NCI-H524 treated with DMSO at 0.1 percent for 48 hours (cell line): ENCODE measurements around the gene SDC3.

Source experiments
- DNase-seq: peaks from one replicate; lab custom pipeline; 2025; lab: John Stamatoyannopoulos, UW

The SDC3 gene

DNA sequence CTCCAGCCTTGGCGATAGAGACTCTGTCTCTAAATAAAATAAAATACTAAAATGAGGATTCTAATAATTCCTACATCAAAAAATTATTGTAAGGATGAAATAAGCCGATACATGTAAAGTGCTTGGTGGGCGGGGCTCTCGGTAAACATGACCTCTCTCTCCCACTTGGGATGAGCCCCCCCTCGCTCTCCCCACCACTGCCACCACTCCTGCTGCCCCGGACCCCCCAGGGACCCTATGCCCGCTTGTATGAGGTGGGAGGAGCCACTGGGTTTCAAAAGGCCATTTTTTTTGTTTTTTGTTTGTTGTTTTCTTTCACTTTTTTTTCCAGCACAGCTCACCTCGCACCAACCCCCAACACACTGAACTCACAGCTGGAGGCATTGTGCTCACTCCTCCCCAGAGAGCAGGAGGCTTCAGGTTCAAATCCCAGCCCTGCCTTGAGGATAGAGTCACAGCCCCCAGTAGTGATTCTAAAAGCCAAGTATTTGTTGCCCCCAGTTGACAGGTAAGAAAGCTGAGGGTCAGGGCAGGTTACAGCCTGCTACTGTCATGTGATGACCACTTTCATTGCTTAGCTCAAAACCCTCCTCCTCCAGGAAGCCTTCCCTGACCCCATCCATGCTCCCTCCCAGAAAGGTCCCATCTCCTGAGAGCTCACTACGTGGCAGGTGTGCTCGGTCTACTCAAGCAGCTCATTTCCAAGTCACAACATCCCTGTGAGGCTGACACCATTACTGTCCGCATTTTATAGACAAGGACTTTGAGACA is 4.2 kb downstream of the SDC3 start:
- no peak for DNase-seq

DNA sequence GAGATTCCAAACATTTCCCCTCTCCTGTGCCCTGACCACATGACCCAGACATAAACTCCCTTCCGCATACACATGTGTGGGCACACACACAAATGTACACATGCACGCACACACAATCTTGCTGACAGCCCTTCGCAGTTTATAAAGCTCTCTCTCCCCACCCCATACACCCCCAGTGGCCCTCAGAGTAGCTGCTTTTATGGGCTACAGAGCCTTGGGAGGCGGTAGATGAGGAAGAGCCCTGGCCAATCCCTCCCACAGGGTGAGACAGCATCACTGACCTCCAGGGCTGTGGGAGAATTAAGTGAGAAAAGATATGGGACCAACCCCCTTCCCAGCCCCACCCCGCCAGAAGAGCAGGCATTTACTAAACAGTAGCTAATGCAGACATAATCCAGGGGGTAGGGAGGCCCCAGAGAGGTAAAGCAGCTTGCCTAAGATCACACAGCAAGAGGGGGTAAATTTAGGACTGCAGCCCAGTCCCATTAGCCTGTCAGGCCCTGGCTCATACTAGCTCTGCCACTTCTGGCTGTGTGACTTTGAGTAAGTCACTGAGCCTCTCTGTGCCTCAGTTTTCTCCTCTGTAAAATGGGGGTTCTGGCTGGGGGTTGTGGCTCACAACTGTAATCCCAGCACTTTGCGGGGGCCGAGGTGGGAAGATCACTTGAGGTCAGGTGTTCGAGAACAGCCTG is 5.1 kb downstream of the SDC3 start:
- DNase-seq, result no peak

DNA sequence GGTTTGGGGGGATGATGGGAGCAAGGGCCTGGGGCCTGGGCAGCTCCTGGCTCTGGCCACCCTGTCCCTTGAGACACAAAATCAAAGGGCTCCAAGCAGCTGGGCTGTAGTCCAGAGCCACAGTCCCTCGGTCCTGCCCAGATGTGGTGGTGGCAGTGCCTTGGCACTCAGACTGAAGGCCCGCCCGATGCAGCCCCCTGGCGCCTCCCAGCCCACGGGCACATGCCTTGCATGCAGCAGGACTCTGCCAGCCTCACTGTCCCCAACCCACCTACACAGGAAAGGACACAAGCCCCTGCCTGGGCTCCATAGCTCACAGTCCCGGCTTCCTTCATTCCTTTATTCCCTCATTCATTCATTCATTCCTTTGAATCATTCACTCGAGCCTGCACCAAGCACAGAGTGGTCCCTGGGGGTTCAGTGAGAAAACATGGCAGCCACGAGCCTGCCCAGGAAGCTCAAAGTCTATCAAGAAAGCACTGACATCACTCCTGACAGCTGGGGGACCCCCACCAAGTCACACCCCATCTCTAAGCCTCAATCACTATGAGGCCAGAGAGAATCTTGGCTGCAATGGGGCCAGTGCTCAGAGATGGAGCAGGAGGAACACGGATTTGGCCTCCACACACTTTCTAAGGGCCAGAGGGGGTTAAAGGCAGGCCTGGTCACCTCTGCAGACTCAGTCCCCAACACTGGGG is 5.8 kb downstream of the SDC3 start:
- no peak for DNase-seq

DNA sequence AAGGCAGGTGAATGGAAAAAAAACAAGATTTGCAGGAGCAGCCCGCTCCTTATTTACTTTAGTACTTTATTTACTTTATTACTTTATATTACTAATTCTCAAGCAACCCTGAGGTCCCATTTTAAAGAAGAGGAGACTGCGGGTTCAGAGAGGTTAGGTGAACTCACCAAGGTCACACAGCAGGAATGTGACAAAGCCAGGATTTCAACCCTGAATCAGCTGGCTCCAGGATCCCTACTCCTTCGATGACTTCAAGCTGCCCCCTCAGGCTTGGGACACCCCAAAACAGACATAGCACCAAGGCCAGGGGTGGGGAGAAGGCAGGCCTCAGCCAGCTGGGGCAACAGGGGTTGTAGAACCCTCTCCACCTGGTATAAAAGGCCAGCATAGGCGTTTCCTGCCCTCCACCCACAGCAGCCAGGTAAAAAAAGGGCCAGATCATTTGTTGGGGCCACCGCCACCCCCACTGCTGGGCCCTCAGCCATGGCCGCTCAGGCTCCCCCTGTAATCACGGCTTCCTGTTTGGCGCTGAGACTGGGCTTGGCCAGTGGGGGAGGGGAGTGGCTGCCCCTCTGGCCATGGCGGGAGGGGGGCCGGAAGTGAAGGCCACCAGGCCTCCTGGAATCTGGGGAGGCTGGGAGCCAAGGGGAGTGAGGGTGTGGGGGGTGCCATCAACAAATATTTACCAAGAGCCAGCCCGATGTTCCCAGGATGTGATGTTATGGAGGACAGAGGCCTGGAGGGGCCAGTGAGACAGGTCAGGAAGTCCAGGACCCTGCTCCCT is 6.6 kb downstream of the SDC3 start:
- DNase-seq, result no peak

DNA sequence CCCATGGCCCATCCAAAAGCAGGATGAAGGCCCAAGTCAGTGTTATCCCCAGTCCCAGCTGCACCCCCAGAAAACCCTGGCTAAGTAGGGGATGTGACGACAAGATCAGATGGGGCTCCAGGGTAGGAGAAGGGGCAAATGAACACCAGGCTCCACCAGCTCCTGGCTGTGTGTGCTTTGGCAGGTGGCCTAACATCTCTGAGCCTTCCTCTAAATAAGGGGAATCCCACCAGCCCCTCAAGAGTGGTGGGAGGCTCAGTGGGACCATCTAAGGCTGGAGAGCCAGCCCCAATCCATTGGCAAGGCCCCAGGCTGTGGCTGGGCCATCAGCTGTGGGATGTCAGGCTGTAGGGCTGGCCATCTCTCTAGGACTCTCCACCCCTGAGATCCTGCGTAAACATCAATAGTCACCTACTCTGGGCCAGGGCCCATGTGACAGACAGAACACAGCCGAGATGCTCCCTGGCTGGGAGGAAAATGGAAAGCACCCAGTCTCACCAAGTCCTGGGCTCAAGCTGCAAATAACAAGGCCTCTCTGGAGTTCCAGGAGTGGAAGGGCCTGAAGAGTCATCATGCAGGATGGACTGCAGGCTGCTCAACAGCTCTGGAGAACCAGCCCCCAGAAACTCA is 7.5 kb downstream of the SDC3 start:
- no peak for DNase-seq

DNA sequence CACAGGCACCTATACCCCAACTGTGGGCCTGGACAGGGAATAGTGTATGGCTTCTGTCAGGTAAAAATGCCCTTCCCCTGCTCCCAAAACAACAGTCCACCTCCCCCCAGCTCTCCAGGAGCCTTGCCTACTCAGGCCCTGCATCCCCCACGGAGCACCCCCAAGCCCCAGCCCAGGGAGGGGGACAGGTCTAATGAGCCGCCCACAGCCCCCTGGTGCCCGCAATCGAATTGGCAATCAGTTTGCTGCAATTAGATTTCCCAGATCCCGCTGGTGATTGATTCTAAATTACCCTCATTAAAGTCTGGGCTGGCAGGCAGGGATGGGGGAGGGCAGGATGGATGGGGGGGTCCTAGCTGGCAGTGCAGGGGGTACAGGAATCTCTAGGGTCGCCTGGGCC is 8.1 kb downstream of the SDC3 start:
- DNase-seq, result no peak

DNA sequence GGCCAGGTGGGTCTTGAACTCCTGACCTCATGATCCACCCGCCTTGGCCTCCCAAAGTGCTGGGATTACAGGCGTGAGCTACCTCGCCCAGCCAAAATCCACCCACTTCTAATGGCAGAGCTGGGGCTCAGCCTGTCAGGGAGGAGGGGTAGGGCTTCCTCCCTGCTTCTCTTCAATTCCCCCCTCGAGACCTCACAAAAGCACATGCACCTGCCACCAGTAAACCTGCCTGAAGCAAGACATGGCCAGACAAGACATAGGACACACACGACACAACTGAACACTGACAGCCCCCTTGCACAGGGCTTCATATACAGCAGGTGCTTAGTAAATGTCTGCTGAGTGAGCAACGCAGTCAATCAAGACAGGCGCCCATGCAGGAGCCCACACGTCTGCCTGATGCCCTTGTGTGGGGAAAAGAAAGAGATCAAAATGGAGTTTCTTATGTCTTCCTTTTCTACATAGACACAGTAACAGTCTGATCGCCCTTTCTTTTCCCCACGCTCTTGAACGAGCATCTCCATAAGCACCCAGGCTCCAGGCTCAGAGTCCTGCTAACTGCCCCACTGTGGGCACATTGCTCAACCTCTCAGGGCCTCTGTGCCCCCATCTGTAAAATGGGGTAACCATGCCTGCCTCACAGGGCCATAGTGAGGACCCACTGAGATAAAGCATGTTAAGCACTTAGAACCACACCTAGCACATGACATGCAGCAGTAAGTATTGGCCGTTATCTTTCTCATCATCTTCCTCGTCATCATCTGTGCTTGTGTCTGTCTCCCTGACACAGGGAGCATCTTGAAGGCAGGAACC is 8.8 kb downstream of the SDC3 start:
- no peak for DNase-seq

DNA sequence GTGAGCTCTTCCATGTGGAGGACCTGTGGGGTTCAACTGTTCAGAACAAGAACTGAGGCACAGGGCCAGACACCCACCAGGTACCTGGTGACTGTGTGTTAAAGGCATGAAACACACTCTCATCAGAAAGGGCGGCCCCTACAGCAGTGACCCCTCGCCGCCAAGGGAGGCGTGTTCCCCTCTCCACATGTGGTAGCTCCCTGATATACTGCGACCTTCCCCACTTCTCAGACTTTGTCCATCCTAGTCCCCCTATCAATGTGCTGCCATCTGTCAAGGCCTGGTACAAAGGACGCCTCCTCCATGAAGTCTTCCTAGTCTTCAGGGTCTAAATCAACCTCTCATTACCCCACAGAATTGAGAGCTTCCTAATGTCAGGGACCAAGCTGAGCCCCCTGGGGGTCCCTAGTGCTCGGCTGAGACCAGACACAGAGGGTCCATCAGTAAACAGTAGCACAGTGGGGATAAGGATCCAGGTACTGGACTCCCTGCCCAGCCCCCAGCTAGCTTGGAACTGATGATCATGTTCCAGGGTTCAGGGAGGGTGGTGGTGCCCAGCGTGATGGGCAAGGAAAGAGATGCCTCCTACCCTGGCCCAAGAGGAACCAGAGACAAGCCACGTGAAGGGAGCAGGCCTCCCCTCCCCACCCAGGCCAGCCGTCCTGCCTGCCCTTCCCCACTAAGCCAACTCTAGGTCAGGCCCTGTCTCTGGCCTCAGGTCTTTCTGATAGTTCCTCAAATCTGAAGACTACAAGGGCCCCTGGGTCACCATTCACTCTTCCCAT is 10.3 kb downstream of the SDC3 start:
- no peak for DNase-seq

DNA sequence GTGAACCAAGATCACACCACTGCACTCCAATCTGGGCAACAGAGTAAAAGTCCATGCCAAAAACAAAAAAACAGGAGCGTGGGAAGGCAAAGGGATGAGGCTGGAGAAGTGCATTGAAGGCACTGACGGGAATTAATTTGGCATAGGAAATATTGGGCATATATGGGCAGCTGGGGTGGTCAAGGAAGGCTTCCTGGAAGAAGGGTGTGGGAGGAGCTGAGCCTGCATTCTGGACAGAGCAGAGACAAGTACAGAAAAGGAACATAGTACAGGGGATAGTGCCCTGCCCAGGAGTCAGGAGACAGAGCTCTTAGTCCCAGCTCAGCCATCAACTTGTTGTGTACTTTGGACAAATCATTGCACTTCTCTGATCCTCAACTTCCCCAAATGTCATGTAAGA is 11.7 kb downstream of the SDC3 start:
- no peak for DNase-seq

DNA sequence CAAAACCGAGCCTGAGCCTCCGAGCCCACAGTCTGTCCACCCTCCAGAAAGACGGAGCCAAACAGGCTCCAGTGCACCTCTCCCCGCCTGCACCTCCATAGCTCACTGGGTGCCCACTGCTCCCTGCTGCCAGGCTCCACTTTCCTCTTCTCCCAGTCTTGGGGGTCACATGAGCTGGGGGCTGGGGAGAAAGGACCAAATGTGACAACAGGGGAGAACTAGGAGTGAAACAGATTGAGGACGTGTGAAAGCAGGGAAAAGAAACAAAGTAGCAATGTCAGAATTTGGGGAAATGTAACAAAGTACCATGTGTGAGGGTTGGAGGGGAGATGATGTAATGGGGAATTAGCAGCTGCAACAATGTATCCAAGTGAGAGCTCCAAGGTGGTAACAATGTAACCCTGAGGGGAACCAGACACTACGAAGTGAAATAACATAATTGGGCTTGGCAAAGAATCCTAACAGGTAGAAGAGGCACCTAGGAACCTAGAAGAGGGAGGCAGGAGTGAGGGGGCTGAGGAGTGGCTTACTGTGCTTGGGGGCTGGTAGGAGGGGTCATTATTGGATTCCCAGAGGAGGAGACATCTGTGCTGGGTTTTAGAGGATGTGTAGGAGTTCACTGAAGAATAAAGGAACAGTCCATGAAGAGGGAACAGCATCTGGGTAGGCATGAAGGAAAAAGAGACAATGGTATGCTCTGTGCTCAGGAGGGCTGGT is 12.5 kb downstream of the SDC3 start:
- no peak for DNase-seq

DNA sequence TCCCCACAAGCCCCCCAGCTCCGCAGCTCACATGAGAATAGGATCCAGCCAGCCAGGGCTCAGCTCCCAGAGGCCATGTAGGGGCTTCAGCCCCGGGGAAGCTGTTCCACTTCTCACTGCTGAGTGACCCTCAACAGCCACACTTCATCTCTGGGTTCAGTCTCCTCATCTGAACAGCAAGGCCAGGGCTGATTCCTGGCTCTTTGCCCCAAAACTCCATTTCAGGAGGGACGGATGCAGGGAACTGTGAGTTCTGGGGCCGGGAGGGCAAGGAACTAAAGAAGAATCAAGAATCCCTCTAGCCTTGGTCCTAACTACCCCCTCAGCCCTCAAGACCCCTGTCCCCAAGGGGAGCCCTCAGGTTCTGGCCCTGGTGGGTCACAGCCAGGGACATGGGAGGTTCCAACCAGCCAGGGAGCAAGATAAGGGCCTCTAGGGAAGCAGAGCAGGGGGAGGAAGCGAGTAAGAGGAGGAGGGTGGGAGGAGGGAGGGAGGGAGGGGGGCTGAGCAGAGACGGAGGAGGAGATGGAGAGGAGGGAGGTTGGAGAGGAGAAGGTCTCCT is 13.1 kb downstream of the SDC3 start:
- no peak for DNase-seq

DNA sequence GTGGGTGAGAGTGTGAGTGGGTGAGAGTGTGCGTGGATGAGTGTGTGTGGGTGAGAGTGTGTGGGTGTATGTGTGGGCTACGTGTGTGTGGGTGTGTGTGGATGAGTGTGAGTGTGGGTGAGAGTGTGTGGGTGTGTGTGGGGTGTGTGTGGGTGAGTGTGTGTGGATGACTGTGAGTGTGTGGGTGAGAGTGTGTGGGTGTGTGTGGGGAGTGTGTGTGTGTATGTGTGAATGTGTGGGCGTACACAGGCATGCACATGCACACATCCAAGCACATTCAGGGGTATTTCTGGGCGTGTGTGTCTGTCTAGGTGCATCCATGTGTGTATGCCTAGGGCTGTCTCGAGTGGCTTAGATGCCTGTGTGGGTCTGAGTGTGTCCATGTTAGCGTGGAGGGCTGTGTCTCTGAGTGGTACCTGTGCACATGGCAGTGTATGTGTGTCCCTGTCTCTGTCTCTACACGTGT is 14.0 kb downstream of the SDC3 start:
- DNase-seq, result no peak

DNA sequence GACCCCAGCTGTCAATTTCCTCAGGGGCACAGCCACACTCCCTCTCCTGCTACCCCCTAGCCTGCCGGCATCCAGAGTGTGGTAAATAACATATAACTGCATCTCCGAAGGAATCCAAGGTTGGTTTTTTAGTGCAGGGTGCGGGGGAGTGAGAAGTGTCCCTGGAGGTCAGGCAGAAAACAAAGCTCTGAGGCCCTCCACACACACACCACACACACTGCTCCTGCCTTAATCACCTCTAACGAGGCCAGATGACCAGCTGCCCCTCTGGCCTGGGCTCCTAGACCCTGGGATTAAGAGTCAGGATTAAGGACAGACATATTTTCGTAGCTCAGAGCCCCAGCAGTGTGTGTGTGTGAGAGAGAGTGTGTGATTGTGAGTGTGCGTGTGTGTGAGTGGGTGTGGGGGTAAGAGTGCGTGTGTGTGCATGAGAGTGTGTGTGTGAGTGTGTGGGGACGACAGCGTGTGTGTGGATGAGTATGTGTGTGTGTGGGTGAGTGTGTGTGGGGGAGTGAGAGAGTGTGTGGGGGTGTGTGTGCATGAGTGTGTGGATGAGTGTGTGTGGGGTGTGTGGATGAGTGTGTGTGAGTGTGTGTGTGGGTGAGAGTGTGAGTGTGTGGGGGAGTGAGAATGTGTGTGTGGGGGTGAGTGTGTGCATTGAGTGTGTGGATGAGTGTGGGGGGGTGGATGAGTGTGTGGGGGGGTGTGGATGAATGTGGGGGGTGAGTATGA is 14.6 kb downstream of the SDC3 start:
- no peak for DNase-seq

DNA sequence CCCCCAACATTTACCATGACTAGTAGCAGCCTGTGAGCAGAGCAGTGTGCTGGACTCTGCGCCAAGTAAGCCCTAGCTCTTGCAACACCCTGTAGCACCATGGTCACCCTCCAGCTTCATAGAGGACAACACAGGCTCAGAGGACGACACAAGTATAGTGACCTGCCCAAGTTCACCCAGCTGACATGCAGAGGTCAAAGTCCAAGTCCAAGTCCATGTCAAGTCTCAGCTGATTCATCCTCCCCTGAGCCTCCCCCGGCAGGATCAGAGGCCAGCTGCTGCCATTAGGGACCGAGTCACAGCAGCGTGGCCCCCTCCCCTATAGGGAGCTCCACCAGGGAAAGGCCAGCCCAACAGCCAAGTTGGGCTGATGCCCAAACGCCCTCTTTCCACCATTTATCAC is 15.9 kb downstream of the SDC3 start:
- no peak for DNase-seq

DNA sequence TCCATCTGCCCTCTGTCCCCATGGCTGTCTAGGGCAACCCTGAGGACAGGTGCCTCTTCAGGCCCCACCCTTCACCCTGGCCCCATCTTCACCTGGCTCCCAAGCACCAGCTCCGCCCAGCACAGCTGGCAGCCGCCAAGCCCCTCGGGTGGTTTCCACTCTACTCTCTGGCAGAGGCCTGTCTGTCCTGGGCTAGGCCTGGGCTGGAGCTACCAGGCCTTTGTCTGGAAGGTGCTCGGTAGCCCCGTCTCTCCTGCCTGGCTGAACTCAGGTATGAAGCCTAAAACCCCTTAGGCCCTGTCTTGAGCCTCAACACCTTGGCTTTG is 17.4 kb downstream of the SDC3 start:
- DNase-seq, result no peak

DNA sequence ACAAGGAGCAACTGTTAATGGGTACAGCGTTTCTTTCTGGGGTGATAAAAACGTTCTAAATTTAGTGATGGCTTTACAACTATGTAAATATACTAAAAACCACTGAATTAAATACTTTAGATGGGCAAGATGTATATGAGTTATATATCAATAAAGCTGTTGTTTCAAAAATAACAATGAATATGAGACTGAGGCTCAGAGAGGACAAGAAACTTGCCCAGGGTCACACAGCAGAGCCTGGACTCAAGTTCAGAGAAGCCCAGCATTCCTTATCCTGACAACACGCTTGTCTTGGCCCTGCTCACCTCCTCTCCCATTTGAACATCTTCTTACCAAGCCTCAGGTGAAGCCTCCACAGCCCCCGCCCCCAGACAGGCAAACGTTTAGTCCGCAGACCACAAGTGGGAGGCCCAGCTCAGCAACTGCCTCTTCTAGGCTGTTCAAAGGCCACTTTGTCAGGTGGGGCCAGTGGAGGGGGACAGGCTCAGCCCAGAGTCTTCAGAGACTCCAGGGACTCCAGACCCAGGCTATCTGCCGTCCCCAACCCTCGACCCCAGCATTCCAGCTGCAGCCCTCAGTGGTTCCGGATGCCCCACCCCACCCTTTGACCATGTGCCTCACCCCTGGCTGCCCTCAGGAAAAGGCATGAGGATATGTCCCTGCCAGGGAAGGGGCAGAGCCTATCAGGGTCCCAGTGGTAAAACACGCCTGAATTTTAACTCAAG is 17.9 kb downstream of the SDC3 start:
- DNase-seq, result no peak

DNA sequence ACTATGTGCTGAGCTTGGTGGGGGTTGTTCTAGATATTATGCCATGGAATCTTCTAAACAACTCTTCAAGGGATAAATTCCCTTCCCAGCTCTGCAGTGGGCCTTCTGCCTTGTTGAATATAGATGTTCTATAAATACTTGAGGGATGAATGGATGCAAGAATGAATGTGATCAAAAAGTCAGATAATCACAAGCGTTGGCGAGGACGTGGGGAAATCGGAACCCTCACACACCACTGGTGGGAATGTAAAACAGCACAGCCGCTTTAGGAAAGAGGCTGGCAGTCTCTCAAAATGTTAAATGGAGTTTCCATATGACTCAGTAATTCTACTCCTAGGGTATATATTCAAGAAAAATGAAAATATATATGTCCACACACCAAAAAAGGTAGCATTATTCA is 19.0 kb downstream of the SDC3 start:
- no peak for DNase-seq

DNA sequence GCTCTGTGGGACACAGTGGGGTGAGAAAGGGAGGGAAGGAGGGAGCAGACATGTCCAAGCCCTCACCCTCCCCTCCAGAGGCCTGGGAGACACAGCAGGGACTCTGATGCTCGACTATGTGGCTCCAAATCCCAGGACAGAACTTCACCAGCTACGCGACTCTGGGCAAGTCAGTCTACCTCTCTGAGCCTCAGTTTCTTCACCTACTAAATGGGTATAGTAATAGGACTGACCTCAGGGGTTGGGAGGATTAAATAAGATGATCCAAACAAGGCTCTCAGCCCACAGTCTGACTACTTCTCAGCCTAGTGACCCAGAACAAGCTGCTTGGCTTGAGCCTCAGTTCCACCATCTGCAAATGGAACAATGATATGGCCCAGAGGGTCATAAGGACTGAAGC is 19.6 kb downstream of the SDC3 start:
- no peak for DNase-seq
